Fibroblast of pulmonary artery (primary cell): ENCODE data around the gene BAHCC1.

Source experiments
- DNase-seq: peaks from one replicate; pipeline ENCODE4 v3.0.0-alpha.2; 2010; ENCODE audit warnings: low read depth
- H3K4me3 ChIP-seq: replicated peaks from 2 replicates; pipeline ENCODE4 v1.5.1; 2011; ENCODE audit warnings: low read depth, mild to moderate bottlenecking, control low read depth, low read length, moderate library complexity
- TF ChIP-seq, protein P1 (sequence below): IDR thresholded peaks from 2 replicates; pipeline ENCODE4 v1.5.1; 2011; ENCODE audit warnings: mild to moderate bottlenecking, control low read depth, low read length, inconsistent platforms; ENCODE audit errors: missing control alignments

The BAHCC1 gene

DNA sequence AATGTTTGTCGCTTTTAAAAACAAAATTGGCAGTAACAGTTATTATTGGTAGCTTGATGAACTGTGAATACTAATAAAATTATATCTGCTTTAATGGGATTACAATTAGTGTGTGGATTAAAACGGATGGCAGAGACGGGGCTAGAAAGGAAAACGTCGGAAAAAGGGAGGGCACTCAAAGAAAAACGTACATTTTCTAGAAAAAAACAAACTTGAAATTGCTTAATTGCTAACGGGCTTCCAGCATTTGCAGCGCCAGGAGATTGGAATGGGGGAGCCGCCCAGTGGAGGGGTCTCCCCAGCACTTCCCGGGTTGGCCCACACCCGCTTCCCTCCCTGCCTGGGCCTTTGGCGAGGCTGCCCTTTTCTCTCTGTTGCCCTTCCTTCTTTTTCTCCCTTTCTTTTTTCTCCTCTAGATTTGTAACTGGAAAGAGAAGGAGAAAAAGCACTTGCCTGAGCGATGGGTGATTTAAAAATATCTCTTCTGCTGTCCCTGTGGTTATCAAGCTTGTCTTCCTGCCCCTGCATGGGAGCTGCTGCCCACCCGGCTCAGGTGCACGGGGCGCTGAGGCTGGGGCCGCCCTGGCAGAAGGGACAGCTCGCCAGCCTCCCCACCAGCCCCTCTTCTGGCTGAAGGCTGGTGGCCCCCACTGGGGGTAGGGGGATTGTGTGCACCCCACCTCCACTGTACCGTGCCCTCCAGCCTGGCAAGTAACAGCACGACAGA is 5.9 kb downstream of the BAHCC1 start:
- TF ChIP-seq, protein P1, sequence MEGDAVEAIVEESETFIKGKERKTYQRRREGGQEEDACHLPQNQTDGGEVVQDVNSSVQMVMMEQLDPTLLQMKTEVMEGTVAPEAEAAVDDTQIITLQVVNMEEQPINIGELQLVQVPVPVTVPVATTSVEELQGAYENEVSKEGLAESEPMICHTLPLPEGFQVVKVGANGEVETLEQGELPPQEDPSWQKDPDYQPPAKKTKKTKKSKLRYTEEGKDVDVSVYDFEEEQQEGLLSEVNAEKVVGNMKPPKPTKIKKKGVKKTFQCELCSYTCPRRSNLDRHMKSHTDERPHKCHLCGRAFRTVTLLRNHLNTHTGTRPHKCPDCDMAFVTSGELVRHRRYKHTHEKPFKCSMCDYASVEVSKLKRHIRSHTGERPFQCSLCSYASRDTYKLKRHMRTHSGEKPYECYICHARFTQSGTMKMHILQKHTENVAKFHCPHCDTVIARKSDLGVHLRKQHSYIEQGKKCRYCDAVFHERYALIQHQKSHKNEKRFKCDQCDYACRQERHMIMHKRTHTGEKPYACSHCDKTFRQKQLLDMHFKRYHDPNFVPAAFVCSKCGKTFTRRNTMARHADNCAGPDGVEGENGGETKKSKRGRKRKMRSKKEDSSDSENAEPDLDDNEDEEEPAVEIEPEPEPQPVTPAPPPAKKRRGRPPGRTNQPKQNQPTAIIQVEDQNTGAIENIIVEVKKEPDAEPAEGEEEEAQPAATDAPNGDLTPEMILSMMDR, result no peak
- H3K4me3 ChIP-seq, result peak overlapping the region; percentile 60
- no peak for DNase-seq

DNA sequence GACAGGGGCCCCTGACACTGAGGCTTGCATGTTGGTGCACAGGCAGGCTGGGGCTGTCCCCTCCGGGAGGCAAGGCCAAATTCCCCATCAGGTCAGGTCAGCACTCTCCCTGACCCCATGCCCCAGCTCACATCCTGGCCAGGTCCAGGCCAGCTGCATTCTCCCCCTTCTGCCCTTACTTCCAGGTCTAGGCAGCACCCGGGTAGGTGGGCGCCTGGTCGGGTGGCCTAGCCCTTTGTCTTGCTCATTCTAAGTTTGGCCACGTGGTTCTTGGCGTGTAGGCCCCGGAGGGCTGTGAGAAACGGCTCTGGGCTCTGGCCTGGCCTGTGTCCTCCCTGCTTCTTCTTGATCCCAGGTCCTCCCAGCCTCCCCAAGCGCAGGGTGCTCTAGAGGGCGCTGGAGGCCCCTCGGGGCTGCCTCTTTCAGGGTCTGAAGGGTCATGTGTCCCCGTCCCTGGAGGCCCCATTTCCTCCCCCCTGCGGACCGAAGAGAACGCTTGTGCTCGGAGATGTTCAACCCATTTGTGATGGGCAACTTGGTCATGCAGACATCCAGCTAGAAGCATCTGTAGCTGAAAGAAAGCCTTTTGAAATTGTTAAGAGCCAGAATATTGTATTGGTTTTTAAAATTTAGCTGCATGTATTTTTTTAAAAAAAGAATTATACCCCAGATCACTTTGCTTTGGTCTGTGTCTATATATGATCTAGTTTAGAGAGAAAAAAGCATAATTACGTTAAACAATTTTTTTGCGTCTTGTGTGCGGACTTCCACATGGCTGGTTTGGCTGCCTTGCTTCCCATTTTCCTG is 6.7 kb downstream of the BAHCC1 start:
- peak overlapping the region; percentile 12 for H3K4me3 ChIP-seq
- TF ChIP-seq, protein P1, result peak; percentile 41
- DNase-seq, result peak; percentile 58

DNA sequence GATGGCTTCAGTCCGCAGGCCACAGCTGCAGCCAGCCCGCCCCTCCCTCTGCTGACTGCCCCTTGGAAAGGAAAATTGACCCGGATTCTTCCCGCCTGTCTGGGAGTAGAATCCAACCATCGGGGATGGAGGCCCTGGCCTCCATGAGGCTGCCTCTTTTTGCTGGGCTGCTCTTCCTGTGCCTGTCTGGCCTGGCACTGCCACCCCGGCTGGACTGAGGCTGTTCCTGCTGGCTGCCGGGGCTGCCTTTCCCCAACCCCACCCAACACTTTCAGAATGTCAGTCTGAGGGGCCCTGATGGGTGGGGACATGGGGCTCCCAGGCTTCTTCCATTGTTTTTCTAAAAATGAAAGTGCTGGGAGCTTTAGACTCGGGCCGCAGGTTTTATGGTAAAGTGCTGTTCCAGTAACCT is 7.3 kb downstream of the BAHCC1 start:
- TF ChIP-seq, protein P1, result no peak
- DNase-seq, result no peak
- peak overlapping the region; percentile 12 for H3K4me3 ChIP-seq

DNA sequence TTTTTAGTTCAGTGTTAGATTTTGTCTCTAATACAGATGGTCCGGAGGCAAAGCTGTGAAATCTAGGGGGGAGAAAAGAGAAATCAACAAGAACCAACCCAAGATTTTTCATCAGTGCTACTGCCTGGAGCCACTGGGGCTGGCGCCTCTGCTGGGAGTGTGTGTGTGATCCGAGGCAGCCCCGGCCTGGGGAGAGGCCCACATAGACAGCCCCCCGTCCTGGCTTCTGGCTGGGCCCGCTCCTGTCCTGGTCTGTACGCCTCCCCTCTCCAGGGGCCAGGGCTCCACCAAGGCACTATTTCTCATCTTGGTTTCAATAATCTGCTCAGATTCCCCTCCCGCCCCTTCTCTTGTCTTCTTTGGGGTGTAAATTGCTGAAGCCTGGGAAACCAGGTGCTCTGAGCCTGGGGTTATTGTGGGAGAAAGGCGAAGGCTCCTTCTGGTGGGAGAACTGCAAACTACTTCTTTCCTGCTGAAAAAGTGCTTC is 7.8 kb downstream of the BAHCC1 start:
- peak overlapping the region; percentile 12 for H3K4me3 ChIP-seq
- TF ChIP-seq, protein P1, result peak; percentile 12
- no peak for DNase-seq

DNA sequence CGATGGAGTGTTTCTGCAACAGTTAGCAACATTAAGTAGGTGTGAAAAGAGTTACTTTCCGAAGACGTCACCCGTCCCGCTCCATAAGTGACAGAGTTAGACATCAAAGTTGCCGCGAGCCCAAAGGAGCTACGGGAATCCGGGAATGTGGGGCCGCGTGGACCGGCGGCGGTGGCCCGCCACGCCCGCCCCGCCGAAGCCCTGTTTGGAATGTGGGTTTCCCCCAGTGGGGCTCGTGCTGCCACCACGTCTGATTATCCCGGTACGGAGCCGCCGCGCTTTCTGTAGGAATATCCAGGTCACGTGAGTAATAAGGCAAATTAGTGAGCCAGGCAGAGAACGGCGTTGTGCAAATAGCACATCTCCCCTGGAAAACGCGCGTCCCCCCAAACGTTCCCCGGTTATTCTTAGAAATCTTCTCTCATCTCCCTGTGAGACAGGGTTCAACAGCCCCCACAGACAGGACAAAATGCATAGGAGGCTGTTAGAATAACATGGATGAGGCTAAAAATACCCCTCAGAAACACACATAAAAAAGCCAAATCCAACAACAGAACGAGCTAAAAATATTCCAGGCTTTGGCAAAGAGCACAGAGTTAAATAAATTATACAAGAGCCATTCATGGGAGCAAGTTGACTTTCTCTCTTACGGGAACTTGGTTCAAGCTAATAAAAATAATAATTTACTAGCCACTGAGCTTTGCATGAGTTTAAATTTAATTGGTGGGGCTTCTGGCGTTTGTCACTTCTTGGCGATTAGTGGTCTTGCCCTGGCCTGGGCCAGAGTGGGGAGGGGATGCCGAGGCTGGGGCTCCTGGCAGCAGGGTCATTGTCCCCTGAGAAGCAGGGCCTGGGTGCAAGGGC is 8.6 kb downstream of the BAHCC1 start:
- TF ChIP-seq, protein P1, result no peak
- no peak overlapping the region for H3K4me3 ChIP-seq
- no peak for DNase-seq

DNA sequence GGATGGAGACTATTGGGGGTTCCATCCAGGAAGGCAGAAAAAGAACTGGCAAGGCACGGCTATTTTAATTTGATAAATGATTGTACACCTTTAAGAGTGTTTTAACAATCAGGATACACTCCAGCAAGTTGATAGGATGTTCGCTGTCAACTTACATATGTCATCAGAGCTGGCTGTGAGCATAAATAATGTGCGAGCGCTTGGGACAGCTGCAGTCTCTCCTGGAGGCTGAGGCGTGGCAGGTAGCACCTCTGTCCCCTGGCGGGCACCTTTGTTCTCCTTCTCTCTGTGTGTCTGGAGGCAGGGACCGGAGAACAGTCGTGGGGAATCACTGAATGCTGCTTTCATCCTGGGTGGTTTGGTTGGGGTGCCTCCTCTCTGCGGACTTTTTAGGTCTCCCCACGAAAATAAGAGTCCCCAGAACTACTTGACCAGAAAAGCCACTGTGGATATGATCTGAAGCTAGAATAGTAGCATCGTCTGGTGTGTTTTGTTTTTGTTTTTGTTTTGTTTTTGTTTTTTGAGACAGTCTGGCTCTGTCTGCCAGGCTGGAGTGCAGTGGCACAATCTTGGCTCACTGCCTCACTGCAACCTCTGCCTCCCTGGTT is 9.4 kb downstream of the BAHCC1 start:
- H3K4me3 ChIP-seq, result no peak overlapping the region
- no peak for DNase-seq
- TF ChIP-seq, protein P1, result no peak
